Posterior vena cava (tissue), 2 donors: ENCODE data around the gene FNDC3B. TPM values are rescaled to one million over a fixed set of nuclear protein-coding genes. Genes with fewer than 3 reads are reported as not detected.
"Not testable (repeated sequence)": the region's sequence is repeated elsewhere in the genome, so short reads cannot be mapped to it uniquely, and the experiment has no call there.

Experiments used
- DNase-seq: peaks from one replicate; pipeline ENCODE4 v3.0.0-alpha.2; 2020; ENCODE audit warnings: low spot score
- intact Hi-C, 2 donors: fragments of 100-400 bp; cut with DNase I; formaldehyde crosslinking; loops; one replicate each; pipeline versions ENCODE4 v1.14.1 to v1.14.2; 2022 to 2023
- total RNA-seq, 2 donors: library from RNA; stranded (reverse); fragmentation: NEBNext Ultra II Directional; extraction: Animal tissue kit (Norgen Biotek cat#: 25700); gene quantifications; one replicate each; pipeline ENCODE4 v1.2.1, GENCODE V29; 2021
- donor health status: DM: yes; HTN: yes; CAD: no.
- donor health status: DM: yes; HTN: yes; CAD: no.

FNDC3B gene
- total RNA-seq, 2 donors from 2014 or later = 142 to 167 TPM

GRCh38 chr3:172249039-172249438 is 209.7 kb downstream of the FNDC3B start:
- no peak for DNase-seq
- intact Hi-C loops = no loop called here

- no peak for DNase-seq
- intact Hi-C loops = loop anchor here in 1 of 2 donors (10.0 kb wide), 1 partner anchor 46 kb away; no protein-coding TSS in a partner anchor
These were observed 211.8 kb downstream of the FNDC3B start for GRCh38 chr3:172251211-172251610.

GRCh38 chr3:172253200-172253599 is 213.8 kb downstream of the FNDC3B start:
- DNase-seq = no peak
- intact Hi-C loops = loop anchor here in 1 of 2 donors (10.0 kb wide), 1 partner anchor 48 kb away; no protein-coding TSS in a partner anchor

- intact Hi-C loops = loop anchor here (2.0 to 10.0 kb wide), 2 partner anchors 48 to 50 kb away; no protein-coding TSS in a partner anchor
- DNase-seq = no peak
These were observed 215.2 kb downstream of the FNDC3B start for GRCh38 chr3:172254542-172254941.

GRCh38 chr3:172255321-172255720 is 215.9 kb downstream of the FNDC3B start:
- intact Hi-C loops = loop anchor here (2.0 to 10.0 kb wide), 2 partner anchors 49 to 51 kb away; no protein-coding TSS in a partner anchor
- not testable (repeated sequence) for DNase-seq

GRCh38 chr3:172256101-172256734 is 216.8 kb downstream of the FNDC3B start:
- no peak for DNase-seq
- intact Hi-C loops = loop anchor here in 1 of 2 donors (10.0 kb wide), 1 partner anchor 51 kb away; no protein-coding TSS in a partner anchor

- intact Hi-C loops = loop anchor here in 1 of 2 donors (10.0 kb wide), 1 partner anchor 53 kb away; no protein-coding TSS in a partner anchor
- no peak for DNase-seq
These were observed 218.4 kb downstream of the FNDC3B start for GRCh38 chr3:172257648-172258400.

GRCh38 chr3:172258624-172259023 is 219.2 kb downstream of the FNDC3B start:
- intact Hi-C loops = loop anchor here in 1 of 2 donors (10.0 kb wide), 1 partner anchor 54 kb away; no protein-coding TSS in a partner anchor
- no peak for DNase-seq

GRCh38 chr3:172259111-172259541 is 219.7 kb downstream of the FNDC3B start:
- no peak for DNase-seq
- intact Hi-C loops = loop anchor here in 1 of 2 donors (10.0 kb wide), 1 partner anchor 54 kb away; no protein-coding TSS in a partner anchor

GRCh38 chr3:172259726-172260248 is 220.4 kb downstream of the FNDC3B start:
- no peak for DNase-seq
- intact Hi-C loops = loop anchor here in 1 of 2 donors (10.0 kb wide), 1 partner anchor 55 kb away; no protein-coding TSS in a partner anchor

- intact Hi-C loops = no loop called here
- DNase-seq = no peak
These were observed 221.0 kb downstream of the FNDC3B start for GRCh38 chr3:172260381-172260780.

- intact Hi-C loops = no loop called here
- DNase-seq = no peak
These were observed 221.7 kb downstream of the FNDC3B start for GRCh38 chr3:172261054-172261453.

GRCh38 chr3:172262991-172263608 is 223.7 kb downstream of the FNDC3B start:
- intact Hi-C loops = no loop called here
- no peak for DNase-seq

- no peak for DNase-seq
- intact Hi-C loops = no loop called here
These were observed 224.6 kb downstream of the FNDC3B start for GRCh38 chr3:172263781-172264486.

- DNase-seq = no peak
- intact Hi-C loops = no loop called here
These were observed 226.7 kb downstream of the FNDC3B start for GRCh38 chr3:172266103-172266502.

- intact Hi-C loops = no loop called here
- no peak for DNase-seq
These were observed 229.0 kb downstream of the FNDC3B start for GRCh38 chr3:172268425-172268824.

- intact Hi-C loops = no loop called here
- DNase-seq = no peak
These were observed 229.5 kb downstream of the FNDC3B start for GRCh38 chr3:172268868-172269267.

GRCh38 chr3:172270557-172271166 is 231.3 kb downstream of the FNDC3B start:
- intact Hi-C loops = no loop called here
- no peak for DNase-seq
